ENCODE results near the gene ATP13A5.

ATP13A5 gene, protein sequence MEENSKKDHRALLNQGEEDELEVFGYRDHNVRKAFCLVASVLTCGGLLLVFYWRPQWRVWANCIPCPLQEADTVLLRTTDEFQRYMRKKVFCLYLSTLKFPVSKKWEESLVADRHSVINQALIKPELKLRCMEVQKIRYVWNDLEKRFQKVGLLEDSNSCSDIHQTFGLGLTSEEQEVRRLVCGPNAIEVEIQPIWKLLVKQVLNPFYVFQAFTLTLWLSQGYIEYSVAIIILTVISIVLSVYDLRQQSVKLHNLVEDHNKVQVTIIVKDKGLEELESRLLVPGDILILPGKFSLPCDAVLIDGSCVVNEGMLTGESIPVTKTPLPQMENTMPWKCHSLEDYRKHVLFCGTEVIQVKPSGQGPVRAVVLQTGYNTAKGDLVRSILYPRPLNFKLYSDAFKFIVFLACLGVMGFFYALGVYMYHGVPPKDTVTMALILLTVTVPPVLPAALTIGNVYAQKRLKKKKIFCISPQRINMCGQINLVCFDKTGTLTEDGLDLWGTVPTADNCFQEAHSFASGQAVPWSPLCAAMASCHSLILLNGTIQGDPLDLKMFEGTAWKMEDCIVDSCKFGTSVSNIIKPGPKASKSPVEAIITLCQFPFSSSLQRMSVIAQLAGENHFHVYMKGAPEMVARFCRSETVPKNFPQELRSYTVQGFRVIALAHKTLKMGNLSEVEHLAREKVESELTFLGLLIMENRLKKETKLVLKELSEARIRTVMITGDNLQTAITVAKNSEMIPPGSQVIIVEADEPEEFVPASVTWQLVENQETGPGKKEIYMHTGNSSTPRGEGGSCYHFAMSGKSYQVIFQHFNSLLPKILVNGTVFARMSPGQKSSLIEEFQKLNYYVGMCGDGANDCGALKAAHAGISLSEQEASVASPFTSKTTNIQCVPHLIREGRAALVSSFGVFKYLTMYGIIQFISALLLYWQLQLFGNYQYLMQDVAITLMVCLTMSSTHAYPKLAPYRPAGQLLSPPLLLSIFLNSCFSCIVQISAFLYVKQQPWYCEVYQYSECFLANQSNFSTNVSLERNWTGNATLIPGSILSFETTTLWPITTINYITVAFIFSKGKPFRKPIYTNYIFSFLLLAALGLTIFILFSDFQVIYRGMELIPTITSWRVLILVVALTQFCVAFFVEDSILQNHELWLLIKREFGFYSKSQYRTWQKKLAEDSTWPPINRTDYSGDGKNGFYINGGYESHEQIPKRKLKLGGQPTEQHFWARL

DNA sequence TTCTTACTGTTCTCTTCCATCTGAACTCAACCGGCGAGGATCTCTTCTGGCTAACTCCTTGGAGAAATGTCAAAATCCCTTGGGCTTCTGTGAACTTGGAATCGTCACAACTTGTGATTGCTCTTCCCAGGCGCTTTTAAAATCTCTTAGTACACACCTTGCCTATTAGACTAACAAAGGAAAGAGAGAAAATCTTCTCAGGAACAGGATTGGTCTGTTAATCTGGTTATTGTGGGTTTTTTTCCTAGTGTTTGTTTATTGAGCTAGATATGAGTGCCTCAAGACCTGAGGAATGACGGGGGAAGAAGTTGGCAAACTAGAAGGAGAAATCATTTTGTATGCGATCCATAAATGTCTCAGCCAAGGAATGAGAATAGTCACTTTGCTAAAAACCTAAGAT, at the start of gene ATP13A5:
TSS of gene ATP13A5 (minus strand) at position 48 of the 400 bp plus-strand sequence. CDS start at position 20, 28 bp downstream.
- no peak for DNase-seq

DNA sequence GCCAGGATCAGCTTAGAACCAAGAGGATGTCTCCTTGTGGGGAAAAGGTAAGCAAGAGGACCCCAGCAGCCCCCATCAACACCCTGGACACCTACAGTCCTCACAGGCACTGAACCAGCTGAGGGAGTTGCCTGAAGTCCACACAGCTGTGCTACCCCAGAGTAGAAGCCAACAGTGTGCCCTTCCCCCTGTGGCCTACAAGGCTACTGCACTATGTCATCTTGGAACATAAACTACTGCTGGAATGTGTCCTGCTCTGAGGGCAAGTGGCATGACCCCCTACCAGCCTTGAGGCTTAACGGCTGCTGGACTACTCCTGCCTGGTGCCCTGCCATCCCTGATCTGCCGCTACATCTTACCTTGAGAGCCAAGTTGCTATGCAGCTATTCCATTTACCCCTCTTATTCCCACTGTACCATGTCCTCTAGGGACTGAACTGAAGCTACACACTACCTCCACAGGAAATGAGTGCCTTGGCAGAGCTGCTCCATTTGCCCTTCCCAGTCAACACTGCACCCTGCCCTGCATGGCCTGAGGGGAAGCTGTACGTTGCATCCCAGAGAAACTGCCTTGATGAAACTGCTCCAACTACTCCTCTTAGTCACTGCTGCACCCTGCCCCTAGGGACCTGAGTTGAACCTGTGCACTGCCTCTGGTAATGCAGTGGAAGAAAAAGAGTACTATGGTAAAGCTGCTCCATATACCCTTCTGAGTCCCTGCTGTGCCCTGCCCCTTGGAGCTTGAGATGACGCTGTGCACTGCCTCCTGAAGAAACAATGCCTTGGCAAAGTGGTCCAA, 40.2 kb upstream of the ATP13A5 start:
- DNase-seq: no peak

DNA sequence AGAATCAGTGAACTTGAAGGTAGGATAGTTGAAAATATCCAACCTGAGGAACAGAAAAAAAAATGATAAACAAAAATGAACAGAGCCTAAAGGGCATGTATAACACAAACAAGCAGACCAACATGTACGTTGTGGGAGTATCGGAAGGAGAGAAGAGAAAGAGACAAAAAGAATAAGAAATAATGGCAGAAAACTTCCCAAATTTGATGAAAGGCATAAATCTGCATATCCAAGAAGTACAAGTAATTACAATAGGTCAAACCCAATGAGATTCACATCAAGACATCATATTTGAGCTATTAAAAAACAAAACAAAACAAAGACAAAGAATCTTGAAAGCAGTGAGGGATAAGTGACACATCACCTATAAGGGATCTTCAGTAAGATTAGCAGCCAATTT, 38.1 kb upstream of the ATP13A5 start:
- DNase-seq: no peak

DNA sequence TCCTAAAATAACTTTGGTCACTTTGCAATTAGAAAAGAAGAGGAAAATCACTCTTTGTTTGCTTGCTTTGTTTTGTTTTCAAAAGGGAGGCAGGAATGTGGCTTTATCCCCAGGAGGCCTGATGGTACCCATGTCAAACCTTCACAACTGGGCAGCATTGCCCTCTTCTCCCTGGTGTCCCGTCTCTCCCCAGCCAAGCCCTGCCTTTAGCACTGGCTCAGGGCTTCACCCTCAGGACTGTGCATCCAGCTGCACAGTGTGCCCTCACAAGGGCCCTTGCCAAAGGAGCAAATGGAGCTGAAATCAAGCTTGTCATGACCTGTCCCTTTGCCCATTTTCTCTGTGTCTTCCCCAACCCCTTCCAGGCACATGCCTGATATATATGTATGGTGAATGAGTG, 29.1 kb upstream of the ATP13A5 start:
- no peak for DNase-seq

DNA sequence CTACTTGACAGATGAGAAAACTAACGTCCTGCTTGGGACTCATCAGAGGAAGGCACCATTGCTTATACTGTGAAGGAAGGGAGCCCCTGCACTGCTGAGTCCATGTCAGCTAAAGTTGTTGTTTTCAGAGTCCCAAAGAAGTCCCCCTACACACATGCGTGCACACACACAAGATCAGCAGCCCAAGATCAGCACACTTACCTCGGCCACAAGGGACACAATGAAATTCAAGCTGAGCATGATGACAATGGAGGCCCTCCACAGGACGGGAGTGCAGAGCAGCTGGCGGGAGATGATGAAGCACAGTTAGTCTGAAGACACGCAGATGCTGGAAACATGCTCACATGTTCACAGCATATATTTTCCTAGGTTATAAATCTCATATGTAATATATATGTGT, 28.6 kb upstream of the ATP13A5 start:
- DNase-seq: no peak

DNA sequence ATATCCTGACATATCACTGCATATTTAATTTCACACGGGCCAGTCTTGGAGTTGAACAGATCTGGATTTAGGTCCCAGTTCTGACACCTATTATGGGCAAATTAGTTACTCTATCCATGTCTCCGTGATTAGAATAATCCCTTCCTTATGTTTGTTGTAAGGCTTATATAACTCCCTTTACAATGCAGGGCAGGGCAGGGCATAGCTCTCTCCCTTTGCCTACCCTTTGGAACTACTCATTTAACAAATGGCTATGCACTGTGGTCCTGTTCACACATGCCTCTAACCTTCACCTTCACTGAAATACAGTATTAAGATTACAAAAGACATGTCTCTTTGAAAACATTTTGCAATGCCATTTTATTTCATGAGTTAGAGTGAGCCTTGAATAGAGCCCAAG, 24.8 kb upstream of the ATP13A5 start:
- no peak for DNase-seq

DNA sequence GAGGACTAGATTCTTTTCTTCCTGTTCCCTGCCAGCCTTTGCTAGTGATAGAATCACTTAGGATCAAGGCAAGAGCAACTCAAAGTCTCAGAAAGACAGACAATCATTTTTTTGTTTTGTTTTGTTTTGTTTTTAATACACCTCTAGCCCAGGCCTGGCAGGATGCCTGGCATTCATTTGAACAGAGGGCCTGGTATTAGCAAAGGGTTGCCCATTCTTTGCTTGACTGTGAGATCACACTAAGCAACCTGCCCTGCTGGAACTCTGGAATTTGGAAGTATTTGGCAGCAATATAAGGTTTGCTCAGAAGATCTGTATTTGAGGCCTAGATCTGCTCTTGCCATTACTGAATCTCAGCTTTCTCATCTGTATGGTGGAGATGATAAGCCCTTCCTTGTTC, 21.8 kb upstream of the ATP13A5 start:
- DNase-seq: no peak

DNA sequence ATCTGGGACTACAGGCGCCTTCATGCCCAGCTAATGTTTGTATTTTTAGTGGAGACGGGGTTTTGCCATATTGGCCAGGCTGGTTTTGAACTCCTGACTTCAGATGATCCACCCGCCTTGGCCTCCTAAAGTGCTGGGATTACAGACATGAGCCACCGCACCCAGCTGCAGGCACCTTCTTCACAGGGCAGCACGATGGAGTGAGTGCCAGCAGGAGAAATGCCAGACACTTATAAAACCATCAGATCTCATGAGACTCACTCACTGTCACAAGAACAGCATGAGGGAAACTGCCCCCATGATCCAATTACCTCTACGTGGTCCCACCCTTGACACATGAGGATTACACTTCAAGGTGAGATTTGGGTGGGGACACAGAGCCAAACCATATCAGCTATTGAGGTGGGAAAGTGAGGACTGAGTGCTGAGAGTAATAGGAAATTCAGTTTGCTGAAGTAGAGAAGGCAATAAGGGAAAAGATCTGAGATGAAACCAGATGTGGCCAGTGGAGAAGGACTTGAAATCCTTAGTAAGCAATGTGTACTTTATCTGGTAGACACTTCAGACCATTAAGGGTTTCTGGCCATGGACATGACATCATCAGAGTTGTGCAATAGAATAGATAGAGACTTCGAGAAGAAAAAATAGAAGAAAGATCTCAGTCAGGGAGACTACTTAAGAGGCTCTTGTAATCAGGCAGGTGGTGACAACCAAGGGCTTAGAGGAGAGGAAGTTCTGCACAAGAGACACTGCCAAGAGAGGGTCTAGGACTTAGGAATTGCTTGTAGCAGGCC, 18.1 kb upstream of the ATP13A5 start:
- no peak for DNase-seq

DNA sequence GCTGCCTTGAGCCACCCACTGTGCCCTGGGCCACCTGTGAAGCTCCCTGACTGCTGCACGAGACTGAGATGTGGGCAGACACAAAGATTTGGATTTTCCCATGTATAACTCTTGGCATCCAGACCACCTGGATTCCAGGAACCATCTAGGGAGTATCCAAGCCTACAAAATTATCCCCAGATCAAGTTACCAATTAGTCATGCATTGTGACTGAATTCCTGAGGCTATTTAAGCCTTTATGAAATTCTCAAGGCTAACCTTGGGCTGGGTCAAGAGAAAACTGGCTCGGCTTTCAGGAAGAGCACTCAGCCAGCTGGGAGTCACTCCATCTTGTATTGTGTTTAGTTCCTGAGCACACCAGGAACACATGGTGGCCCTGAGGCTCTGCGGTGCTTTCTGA, 13.3 kb upstream of the ATP13A5 start:
- DNase-seq: no peak

DNA sequence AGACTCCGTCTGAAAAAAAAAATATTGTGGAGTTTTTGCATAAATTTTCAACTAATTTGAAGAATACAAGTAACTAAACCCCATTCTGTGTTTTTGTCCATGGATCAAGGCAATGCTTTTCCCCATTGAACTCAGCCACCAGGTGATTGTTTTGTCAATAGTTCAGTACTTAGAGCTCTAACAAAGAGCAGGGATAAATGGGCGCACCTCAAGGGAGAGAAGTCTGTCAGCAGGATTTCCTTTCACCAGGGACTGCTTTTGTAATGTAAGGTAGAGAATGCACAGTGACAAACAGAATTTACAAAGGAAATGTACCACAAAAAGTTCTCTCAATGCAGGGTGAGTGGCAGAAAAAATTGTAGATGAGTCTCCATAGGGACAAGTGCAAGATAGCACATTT, 10.8 kb upstream of the ATP13A5 start:
- DNase-seq: peak; percentile 32

DNA sequence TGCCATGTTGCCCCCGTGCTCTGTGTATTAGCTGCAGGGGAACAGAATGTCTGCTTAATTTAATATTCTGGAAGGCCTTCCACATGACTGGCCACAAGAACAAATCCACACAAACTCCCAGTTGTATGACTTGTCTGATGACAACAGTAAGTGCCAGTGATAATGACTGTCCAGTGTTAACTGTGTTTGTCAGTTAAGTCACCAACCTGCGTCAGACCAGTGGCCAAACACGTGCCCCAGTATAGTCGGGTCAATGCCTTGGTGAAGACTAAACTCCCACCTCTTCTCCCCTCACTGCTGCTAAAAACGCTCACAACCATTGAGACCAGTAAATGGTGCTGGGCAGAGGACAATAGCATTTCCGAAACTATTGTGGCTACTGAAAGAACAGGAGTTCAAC, 9.8 kb upstream of the ATP13A5 start:
- DNase-seq: no peak

DNA sequence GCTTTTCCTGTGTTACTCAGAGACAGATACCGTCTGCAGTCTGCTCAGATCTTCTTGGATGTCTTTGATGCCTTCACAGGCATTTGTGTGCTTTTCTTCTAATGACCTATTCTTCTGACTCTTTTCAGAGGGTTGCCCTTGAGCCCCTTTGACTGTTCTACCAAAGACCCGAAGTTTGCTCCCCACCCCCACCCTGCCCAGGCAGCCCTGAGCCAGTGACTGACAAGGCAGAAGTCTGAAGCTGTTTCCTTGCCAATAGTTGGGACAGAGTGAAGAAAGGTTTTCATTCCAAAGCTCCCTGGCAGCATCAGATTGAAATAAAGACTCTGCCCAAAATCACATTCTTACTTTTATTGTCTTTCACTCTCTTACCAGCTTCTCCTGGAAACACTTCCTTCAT, 9.0 kb upstream of the ATP13A5 start:
- no peak for DNase-seq

DNA sequence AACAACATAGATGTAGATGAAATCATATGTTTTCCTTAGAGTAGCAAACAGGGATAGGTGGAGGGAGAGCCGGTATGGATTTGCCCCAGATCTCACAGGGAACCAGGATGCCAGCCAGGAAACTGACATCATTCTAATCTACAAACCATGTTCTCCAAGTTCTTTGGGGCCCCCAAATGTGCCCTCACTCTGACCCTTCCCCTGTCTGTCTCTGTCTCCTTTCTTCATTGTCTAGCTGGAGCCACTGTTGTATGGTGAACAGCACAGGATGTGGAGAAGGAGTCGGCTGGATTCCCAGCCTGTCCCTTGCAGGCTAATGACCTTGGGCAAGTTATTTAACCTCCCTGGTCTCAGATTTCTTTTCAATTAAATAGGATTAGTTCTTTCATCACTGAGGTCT, 962 bp downstream of the ATP13A5 start:
- no peak for DNase-seq

DNA sequence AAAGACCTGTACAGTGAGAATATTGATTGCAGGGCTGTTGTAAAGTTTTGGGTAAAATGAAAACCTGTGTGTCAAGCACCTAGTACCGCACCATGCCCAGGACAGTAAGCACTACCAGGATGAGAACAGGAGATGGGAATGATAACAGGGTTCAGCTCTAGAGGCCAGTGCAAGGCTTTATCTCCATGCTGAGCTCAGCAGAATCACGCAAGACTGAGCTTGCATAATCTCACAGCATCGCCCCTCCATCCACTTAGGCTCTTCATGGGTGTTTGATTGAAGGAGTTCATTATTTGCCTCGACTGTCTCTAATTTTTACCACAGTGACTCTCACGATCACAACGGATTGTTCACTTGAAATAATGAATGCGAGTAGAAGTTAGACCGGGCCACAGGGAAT, 2.9 kb downstream of the ATP13A5 start:
- DNase-seq: no peak

DNA sequence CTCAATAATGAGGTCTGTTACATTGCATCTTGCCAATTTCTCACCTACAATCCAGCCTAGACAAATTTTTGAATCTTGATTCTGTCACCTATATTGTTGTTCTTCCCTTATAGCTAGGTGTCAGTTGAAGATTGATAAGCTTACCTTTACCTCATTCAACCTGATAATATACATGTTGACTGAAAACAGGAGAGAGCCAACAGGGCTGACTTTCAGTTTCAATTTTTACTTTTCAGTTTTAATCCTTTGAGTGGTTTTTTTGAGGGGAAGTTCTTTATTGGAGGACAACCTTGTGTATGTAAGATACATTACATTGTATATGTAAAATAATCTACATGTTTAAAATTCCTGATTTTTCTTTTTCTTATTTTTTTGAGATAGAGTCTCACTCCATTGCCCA, 5.8 kb downstream of the ATP13A5 start:
- DNase-seq: no peak

DNA sequence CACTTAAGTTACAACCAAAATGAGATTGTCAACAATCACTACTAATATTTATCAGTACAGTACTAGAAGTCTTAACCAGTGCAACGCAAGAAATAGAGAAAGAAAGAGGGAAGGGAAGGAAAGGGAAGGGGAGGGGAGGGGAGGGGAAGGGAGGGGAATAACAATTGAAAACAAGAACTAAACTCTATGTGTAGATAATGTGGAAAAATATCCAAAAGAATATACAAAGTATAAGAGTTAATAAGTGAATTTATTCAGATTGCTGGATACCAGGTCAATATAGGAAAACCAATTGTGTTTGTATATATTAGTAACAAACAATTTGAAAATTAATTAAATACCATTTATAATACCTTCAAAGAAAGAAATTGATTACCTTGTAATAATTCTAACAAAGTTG, 10.7 kb downstream of the ATP13A5 start:
- no peak for DNase-seq

DNA sequence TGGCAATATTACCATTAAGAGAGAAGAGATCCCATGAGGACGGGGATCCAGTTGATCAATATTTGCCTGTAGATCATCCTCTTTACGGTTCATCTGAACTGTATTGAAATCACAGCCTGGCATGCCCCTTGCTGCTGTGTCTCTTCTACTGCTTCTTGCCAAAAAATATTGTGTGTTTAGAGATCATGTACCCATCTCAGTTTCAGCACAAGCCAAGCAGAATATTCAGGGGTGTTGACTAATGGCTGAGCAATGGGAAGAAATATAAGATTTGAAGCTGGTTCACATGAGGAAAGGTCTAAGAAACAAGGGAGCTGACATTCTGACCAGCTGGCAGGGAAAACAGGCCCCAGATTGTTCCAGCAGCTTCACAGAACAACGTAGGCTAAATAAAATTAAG, 21.3 kb downstream of the ATP13A5 start:
- no peak for DNase-seq

DNA sequence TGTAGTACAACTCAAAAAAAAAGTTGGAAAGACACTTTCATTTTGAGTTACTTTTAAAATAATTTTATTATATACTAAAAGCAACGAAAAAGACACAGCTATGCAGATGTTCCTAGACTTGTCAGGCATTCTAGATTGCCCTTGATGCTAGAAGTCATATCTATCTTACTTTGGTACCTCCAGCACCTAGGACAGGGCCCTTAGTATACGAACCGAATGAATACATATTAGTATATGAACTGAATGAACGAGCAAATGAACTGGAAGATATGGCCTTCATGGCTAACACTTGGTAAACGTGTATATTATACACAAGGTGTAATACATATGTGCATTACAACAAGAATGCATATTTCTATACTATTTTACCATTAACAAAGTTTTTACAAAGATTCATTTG, 24.1 kb downstream of the ATP13A5 start:
- DNase-seq: no peak

DNA sequence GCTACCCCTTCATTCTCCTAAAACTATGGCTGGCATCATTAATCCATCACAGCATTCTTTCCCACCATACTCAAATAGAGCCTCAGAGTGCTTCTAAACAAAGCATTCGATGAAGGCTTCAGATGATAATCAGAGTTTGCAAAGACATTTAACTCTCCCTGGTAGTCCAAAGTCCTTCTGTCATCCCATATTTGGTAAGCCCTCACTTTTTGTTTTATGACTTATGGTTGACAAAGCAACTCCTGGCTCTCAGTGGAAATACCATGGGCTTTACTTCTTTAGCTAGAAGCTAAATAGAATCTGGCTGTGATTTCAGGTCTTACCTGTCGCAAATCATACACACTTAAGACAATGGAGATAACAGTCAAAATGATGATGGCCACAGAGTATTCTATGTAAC, 27.8 kb downstream of the ATP13A5 start:
- DNase-seq: no peak

DNA sequence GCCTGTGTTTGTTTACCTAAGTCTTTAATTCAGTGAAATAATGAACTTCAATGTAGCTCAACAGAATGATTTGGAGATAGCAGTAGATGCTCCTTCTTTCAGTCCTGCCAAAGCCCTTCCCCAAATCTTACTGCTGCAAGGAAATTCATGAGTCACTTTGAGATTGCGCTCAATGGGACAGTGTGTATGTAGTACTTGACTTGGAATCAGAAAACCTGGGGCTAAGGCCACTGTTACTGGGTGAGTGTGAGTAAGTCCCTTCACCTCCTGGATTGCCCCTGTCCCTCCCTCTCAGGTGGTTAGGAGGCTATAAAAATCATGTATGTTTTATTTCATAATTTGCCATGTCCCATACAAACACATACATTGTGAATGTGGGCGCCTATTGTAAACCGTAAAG, 29.9 kb downstream of the ATP13A5 start:
- DNase-seq: no peak

Data from DMS153 (cell line).